Loucy (cell line): ENCODE measurements around the gene NDUFS1.
"Not testable (repeated sequence)": the region's sequence is repeated elsewhere in the genome, so short reads cannot be mapped to it uniquely, and the experiment has no call there.

Experiments
- CTCF ChIP-seq: fragments of 200-600 bp; sonication (generic); conservative IDR thresholded peaks from 2 replicates; pipeline ENCODE4 v1.5.1; 2014; ENCODE audit warnings: mild to moderate bottlenecking, antibody characterized with exemption, low read length
- EZH2phosphoT487 ChIP-seq: fragments of 200-600 bp; IDR thresholded peaks from 2 replicates; pipeline ENCODE4 v1.6.1; 2018; ENCODE audit warnings: antibody characterized with exemption, mild to moderate bottlenecking, moderate library complexity, borderline replicate concordance

- TF ChIP-seq CTCF, EZH2phosphoT487: not testable (repeated sequence)
These were observed 36.7 kb downstream of the NDUFS1 start for GRCh38 chr2:206122569-206122968.
